GM19438 (cell line): ENCODE results near the gene CCDC102B.
"Not testable (repeated sequence)": the region's sequence is repeated elsewhere in the genome, so short reads cannot be mapped to it uniquely, and the experiment has no call there.

Source experiments
- ATAC-seq: cut with Tn5 transposase; IDR thresholded peaks from one replicate; pipeline ENCODE4 v1.9.1; 2021; ENCODE audit warnings: low read depth; ENCODE audit not compliant: unreplicated experiment

Gene CCDC102B

GRCh38 chr18:68822926-68823325, 25.0 kb downstream of the CCDC102B start:
- no peak for ATAC-seq

- no peak for ATAC-seq
Measured at GRCh38 chr18:68826121-68826520, 28.2 kb downstream of the CCDC102B start.

GRCh38 chr18:68830256-68831045, 32.6 kb downstream of the CCDC102B start:
- no peak for ATAC-seq

- no peak for ATAC-seq
Measured at GRCh38 chr18:68833756-68834155, 35.9 kb downstream of the CCDC102B start.

GRCh38 chr18:68837665-68838451, 40.0 kb downstream of the CCDC102B start:
- no peak for ATAC-seq

- no peak for ATAC-seq
Measured at GRCh38 chr18:68839701-68840100, 41.8 kb downstream of the CCDC102B start.

GRCh38 chr18:68840554-68841263, 42.8 kb downstream of the CCDC102B start:
- no peak for ATAC-seq

GRCh38 chr18:68841301-68841700, 43.4 kb downstream of the CCDC102B start:
- no peak for ATAC-seq

GRCh38 chr18:68842951-68843350, 45.1 kb downstream of the CCDC102B start:
- no peak for ATAC-seq

GRCh38 chr18:68843473-68844089, 45.7 kb downstream of the CCDC102B start:
- ATAC-seq = no peak

- no peak for ATAC-seq
Measured at GRCh38 chr18:68847219-68847837, 49.4 kb downstream of the CCDC102B start.

- no peak for ATAC-seq
Measured at GRCh38 chr18:68848242-68848641, 50.4 kb downstream of the CCDC102B start.

GRCh38 chr18:68854786-68855391, 57.0 kb downstream of the CCDC102B start:
- ATAC-seq = no peak

GRCh38 chr18:68855491-68855890, 57.6 kb downstream of the CCDC102B start:
- no peak for ATAC-seq

GRCh38 chr18:68861365-68861764, 63.5 kb downstream of the CCDC102B start:
- ATAC-seq = no peak

GRCh38 chr18:68865021-68865420, 67.1 kb downstream of the CCDC102B start:
- ATAC-seq = no peak

- no peak for ATAC-seq
Measured at GRCh38 chr18:68865503-68865902, 67.6 kb downstream of the CCDC102B start.

- ATAC-seq = no peak
Measured at GRCh38 chr18:68873003-68873402, 75.1 kb downstream of the CCDC102B start.

GRCh38 chr18:68874361-68874760, 76.5 kb downstream of the CCDC102B start:
- ATAC-seq = no peak

GRCh38 chr18:68879947-68880346, 82.1 kb downstream of the CCDC102B start:
- not testable (repeated sequence) for ATAC-seq
